Measurements from ENCODE around the gene ITFG1. TPM values are rescaled to one million over a fixed set of nuclear protein-coding genes. Genes with fewer than 3 reads are reported as not detected.

The ITFG1 gene
- total and polyA plus RNA-seq, 4 donors: 37.4 to 61.9 (median 48.6) TPM

GRCh38 chr16:47241061-47241460, 219.8 kb downstream of the ITFG1 start:
- Histone ChIP-seq H3K27me3 (ENCODE audit: control insufficient read depth in 1 of 2, insufficient read depth in 2 of 2, low read length in 1 of 2) (no peaks in the 10 kb centered on the region), H3K36me3 (ENCODE audit: control insufficient read depth in 1 of 2, insufficient read depth in 2 of 2, low read length in 1 of 2) (no peaks in the 10 kb centered on the region), H3K27ac (ENCODE audit: low read depth in 1 of 2, low read length in 2 of 2) (no peak overlapping the region), H3K9me3 (ENCODE audit: control insufficient read depth, low read length) (no peaks in the 10 kb centered on the region), H3K4me1 (ENCODE audit: control insufficient read depth in 1 of 2, insufficient read depth in 2 of 2, low read length in 2 of 2) (no peaks in the 10 kb centered on the region), H3K4me3 (ENCODE audit: low read length in 2 of 2) (no peak overlapping the region)
- DNase-seq (no peak), ATAC-seq (ENCODE audit: low FRiP score) (no peak)
- intact Hi-C loops (cut with DNase I): no loop called here

DNA sequence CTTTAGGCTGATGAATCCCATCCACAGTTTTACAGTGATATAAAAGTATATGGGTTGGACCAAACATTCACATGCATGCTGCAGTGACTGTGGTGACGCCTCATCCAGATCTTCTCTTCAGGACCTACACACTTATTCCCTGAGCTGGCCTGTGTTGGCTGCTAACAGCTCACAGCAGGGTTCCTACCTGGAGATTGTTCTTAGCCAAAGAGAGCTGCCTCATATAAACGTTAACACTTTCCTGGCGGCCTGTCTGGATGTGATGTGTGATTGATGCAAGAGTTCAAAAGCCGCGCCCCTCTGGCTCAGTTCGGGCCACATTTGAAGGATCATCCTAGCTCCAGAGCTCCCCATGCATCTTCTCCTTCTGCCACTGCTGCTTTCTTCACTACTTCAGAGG, 224.1 kb downstream of the ITFG1 start:
- no peaks in the 10 kb centered on the region for H3K27me3 ChIP-seq (ENCODE audit: control insufficient read depth in 1 of 2, insufficient read depth in 2 of 2, low read length in 1 of 2)
- intact Hi-C loops (cut with DNase I): no loop called here
- no peaks in the 10 kb centered on the region for H3K9me3 ChIP-seq (ENCODE audit: control insufficient read depth, low read length)
- no peaks in the 10 kb centered on the region for H3K36me3 ChIP-seq (ENCODE audit: control insufficient read depth in 1 of 2, insufficient read depth in 2 of 2, low read length in 1 of 2)
- no peaks in the 10 kb centered on the region for H3K4me1 ChIP-seq (ENCODE audit: control insufficient read depth in 1 of 2, insufficient read depth in 2 of 2, low read length in 2 of 2)
- no peak overlapping the region for H3K4me3 ChIP-seq (ENCODE audit: low read length in 2 of 2)
- DNase-seq: no peak
- WGBS, 2 donors: 83 to 85% methylated on average over 6 of the region's 6 CpGs
- no peak overlapping the region for H3K27ac ChIP-seq (ENCODE audit: low read depth in 1 of 2, low read length in 2 of 2)
- ATAC-seq (ENCODE audit: low FRiP score): no peak

GRCh38 chr16:47230296-47230695, 230.6 kb downstream of the ITFG1 start:
- ATAC-seq (ENCODE audit: low FRiP score) (no peak), DNase-seq (no peak)
- peaks cover 0 to 2% of the 10 kb centered on the region in 2 donors for H3K36me3 ChIP-seq (ENCODE audit: control insufficient read depth in 1 of 2, insufficient read depth in 2 of 2, low read length in 1 of 2)
- intact Hi-C loops (cut with DNase I): no loop called here
- no peak overlapping the region for H3K4me3 ChIP-seq (ENCODE audit: low read length in 2 of 2)
- no peaks in the 10 kb centered on the region for H3K9me3 ChIP-seq (ENCODE audit: control insufficient read depth, low read length)
- WGBS, 2 donors: 91 to 95% methylated on average over 6 of the region's 6 CpGs
- H3K27ac ChIP-seq (ENCODE audit: low read depth in 1 of 2, low read length in 2 of 2): no peak overlapping the region
- H3K4me1 ChIP-seq (ENCODE audit: control insufficient read depth in 1 of 2, insufficient read depth in 2 of 2, low read length in 2 of 2): no peaks in the 10 kb centered on the region
- H3K27me3 ChIP-seq (ENCODE audit: control insufficient read depth in 1 of 2, insufficient read depth in 2 of 2, low read length in 1 of 2): no peaks in the 10 kb centered on the region

GRCh38 chr16:47229053-47230050, 231.5 kb downstream of the ITFG1 start:
- no peaks in the 10 kb centered on the region for H3K9me3 ChIP-seq (ENCODE audit: control insufficient read depth, low read length)
- H3K36me3 ChIP-seq (ENCODE audit: control insufficient read depth in 1 of 2, insufficient read depth in 2 of 2, low read length in 1 of 2): peaks cover 0 to 2% of the 10 kb centered on the region in 2 donors
- DNase-seq (no peak), ATAC-seq (ENCODE audit: low FRiP score) (no peak)
- H3K27me3 ChIP-seq (ENCODE audit: control insufficient read depth in 1 of 2, insufficient read depth in 2 of 2, low read length in 1 of 2): no peaks in the 10 kb centered on the region
- WGBS, 2 donors: 88 to 89% methylated on average over 7 of the region's 7 CpGs
- H3K4me1 ChIP-seq (ENCODE audit: control insufficient read depth in 1 of 2, insufficient read depth in 2 of 2, low read length in 2 of 2): no peaks in the 10 kb centered on the region
- intact Hi-C loops (cut with DNase I): no loop called here
- H3K4me3 ChIP-seq (ENCODE audit: low read length in 2 of 2): no peak overlapping the region
- H3K27ac ChIP-seq (ENCODE audit: low read depth in 1 of 2, low read length in 2 of 2): no peak overlapping the region

GRCh38 chr16:47228241-47228640, 232.6 kb downstream of the ITFG1 start:
- DNase-seq (no peak), ATAC-seq (ENCODE audit: low FRiP score) (no peak)
- WGBS, 2 donors: 97 to 98% methylated on average over 7 of the region's 7 CpGs

DNA sequence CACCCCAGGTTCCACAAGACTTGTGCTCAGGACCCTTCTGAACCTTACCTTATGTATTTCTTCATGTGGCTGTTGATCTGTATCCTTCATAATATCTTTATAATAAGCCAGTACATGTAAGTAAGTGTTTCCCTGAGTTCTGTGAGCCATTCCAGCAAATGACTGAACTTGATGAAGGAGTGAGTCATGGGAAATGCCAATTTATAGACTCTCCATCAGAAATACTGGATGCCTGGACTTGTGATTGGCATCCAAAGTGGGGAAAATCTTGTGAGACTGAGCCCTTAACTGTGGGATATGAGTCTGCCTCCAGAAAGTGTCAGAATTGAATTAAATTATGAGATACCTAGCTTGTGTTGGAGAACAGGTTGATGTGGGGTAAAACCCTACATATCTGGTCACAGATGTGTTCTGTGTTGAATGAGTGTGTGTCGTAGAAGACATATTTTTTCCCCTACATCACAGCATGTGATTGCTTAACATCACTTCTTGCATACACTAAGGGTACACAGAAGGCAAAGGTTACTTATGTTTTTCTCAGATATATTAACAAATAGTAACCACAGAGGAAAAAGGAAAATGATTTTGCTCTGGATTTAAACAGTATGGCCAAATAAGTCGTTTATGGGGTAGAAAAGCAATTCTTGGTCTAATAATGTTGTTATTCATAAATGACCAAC, 247.0 kb downstream of the ITFG1 start:
- H3K9me3 ChIP-seq (ENCODE audit: control insufficient read depth, low read length): no peaks in the 10 kb centered on the region
- peaks cover 2 to 9% of the 10 kb centered on the region in 2 donors for H3K36me3 ChIP-seq (ENCODE audit: control insufficient read depth in 1 of 2, insufficient read depth in 2 of 2, low read length in 1 of 2)
- no peak overlapping the region for H3K4me3 ChIP-seq (ENCODE audit: low read length in 2 of 2)
- no peak for ATAC-seq (ENCODE audit: low FRiP score)
- DNase-seq: no peak
- H3K27me3 ChIP-seq (ENCODE audit: control insufficient read depth in 1 of 2, insufficient read depth in 2 of 2, low read length in 1 of 2): no peaks in the 10 kb centered on the region
- no peaks in the 10 kb centered on the region for H3K4me1 ChIP-seq (ENCODE audit: control insufficient read depth in 1 of 2, insufficient read depth in 2 of 2, low read length in 2 of 2)
- intact Hi-C loops (cut with DNase I): no loop called here
- H3K27ac ChIP-seq (ENCODE audit: low read depth in 1 of 2, low read length in 2 of 2): no peak overlapping the region
- WGBS, 2 donors: 94 to 98% methylated on average over 2 of the region's 2 CpGs

More at GRCh38 chr16:47228241-47228640, 232.6 kb downstream of the ITFG1 start:
- H3K4me3 ChIP-seq (ENCODE audit: low read length in 2 of 2): no peak overlapping the region
- H3K9me3 ChIP-seq (ENCODE audit: control insufficient read depth, low read length): no peaks in the 10 kb centered on the region
- H3K27me3 ChIP-seq (ENCODE audit: control insufficient read depth in 1 of 2, insufficient read depth in 2 of 2, low read length in 1 of 2): no peaks in the 10 kb centered on the region
- H3K27ac ChIP-seq (ENCODE audit: low read depth in 1 of 2, low read length in 2 of 2): no peak overlapping the region
- peaks cover 0 to 2% of the 10 kb centered on the region in 2 donors for H3K36me3 ChIP-seq (ENCODE audit: control insufficient read depth in 1 of 2, insufficient read depth in 2 of 2, low read length in 1 of 2)
- no peaks in the 10 kb centered on the region for H3K4me1 ChIP-seq (ENCODE audit: control insufficient read depth in 1 of 2, insufficient read depth in 2 of 2, low read length in 2 of 2)
- intact Hi-C loops (cut with DNase I): no loop called here

- intact Hi-C loops (cut with DNase I): no loop called here
- no peaks in the 10 kb centered on the region for H3K9me3 ChIP-seq (ENCODE audit: control insufficient read depth, low read length)
- 92 to 97% methylated on average over 4 of the region's 4 CpGs for WGBS, 2 donors
- no peaks in the 10 kb centered on the region for H3K4me1 ChIP-seq (ENCODE audit: control insufficient read depth in 1 of 2, insufficient read depth in 2 of 2, low read length in 2 of 2)
- no peak for DNase-seq
- no peak overlapping the region for H3K27ac ChIP-seq (ENCODE audit: low read depth in 1 of 2, low read length in 2 of 2)
- H3K36me3 ChIP-seq (ENCODE audit: control insufficient read depth in 1 of 2, insufficient read depth in 2 of 2, low read length in 1 of 2): peaks cover 0 to 5% of the 10 kb centered on the region in 2 donors
- H3K27me3 ChIP-seq (ENCODE audit: control insufficient read depth in 1 of 2, insufficient read depth in 2 of 2, low read length in 1 of 2): no peaks in the 10 kb centered on the region
- H3K4me3 ChIP-seq (ENCODE audit: low read length in 2 of 2): no peak overlapping the region
- ATAC-seq (ENCODE audit: low FRiP score): no peak
Observed at GRCh38 chr16:47211218-47211617, 249.6 kb downstream of the ITFG1 start.

- Histone ChIP-seq H3K4me3 (ENCODE audit: low read length in 2 of 2) (no peak overlapping the region), H3K9me3 (ENCODE audit: control insufficient read depth, low read length) (no peaks in the 10 kb centered on the region), H3K4me1 (ENCODE audit: control insufficient read depth in 1 of 2, insufficient read depth in 2 of 2, low read length in 2 of 2) (no peaks in the 10 kb centered on the region), H3K27ac (ENCODE audit: low read depth in 1 of 2, low read length in 2 of 2) (no peak overlapping the region), H3K27me3 (ENCODE audit: control insufficient read depth in 1 of 2, insufficient read depth in 2 of 2, low read length in 1 of 2) (no peaks in the 10 kb centered on the region), H3K36me3 (ENCODE audit: control insufficient read depth in 1 of 2, insufficient read depth in 2 of 2, low read length in 1 of 2) (no peaks in the 10 kb centered on the region)
- 77% methylated on average over 4 of the region's 4 CpGs for WGBS, 2 donors
- DNase-seq: no peak
- intact Hi-C loops (cut with DNase I): no loop called here
- no peak for ATAC-seq (ENCODE audit: low FRiP score)
Observed at GRCh38 chr16:47204736-47205504, 255.9 kb downstream of the ITFG1 start.

Measured in aorta (tissue), 5 donors.